ENCODE measurements around the gene IL16. TPM values are rescaled to one million over a fixed set of nuclear protein-coding genes. Genes with fewer than 3 reads are reported as not detected.

The IL16 gene
- polyA plus RNA-seq, 1 donor (not counting 4 experiments of a cell fraction or from before 2014, with no cell fraction given), result not detected

GRCh38 chr15:81273855-81274254, 77.2 kb downstream of the IL16 start:
- Histone ChIP-seq H4K20me1 (ENCODE audit: control insufficient read depth, extremely low read depth, insufficient read depth, low read length) (no peaks in the 10 kb centered on the region), H3K79me2 (ENCODE audit: control insufficient read depth, insufficient read depth, low read length) (no peaks in the 10 kb centered on the region), H3K4me1 (ENCODE audit: control insufficient read depth, extremely low read depth, insufficient read depth, low read length) (no peaks in the 10 kb centered on the region), H3K9me1 (ENCODE audit: control insufficient read depth, extremely low read depth, insufficient read depth, low read length) (no peaks in the 10 kb centered on the region), H3K36me3 (ENCODE audit: control insufficient read depth in 2 of 2, extremely low read depth in 1 of 2, insufficient read depth in 2 of 2, low read length in 2 of 2) (no peaks in the 10 kb centered on the region), H2AFZ (ENCODE audit: control insufficient read depth, low read length) (no peak overlapping the region), H3K4me3 (ENCODE audit: control insufficient read depth in 2 of 3, extremely low read depth in 1 of 3, insufficient read depth in 2 of 3, low read depth in 1 of 3, low read length in 3 of 3) (no peak overlapping the region), H3K9me3 (ENCODE audit: control insufficient read depth, low read depth, low read length) (no peaks in the 10 kb centered on the region), H3K27ac (ENCODE audit: control insufficient read depth, insufficient read depth, low read length) (no peak overlapping the region), H3K9ac (ENCODE audit: control insufficient read depth, extremely low read depth, insufficient read depth, low read length) (no peak overlapping the region), H3K4me2 (ENCODE audit: control insufficient read depth, extremely low read depth, insufficient read depth, low read depth, low read length) (no peak overlapping the region), H3K27me3 (ENCODE audit: control insufficient read depth, extremely low read depth, insufficient read depth, low read length) (no peaks in the 10 kb centered on the region)
- TF ChIP-seq EZH2 (IDR thresholded peaks at IDR 0.05; ENCODE audit: low read length) (no peak), CTCF (optimal IDR thresholded peaks at IDR 0.05 in 1 of 3, IDR thresholded peaks at IDR 0.05 in 1 of 3, conservative IDR thresholded peaks at IDR 0.05 in 1 of 3; ENCODE audit: extremely low read depth in 1 of 3, insufficient read depth in 2 of 3, low read length in 3 of 3) (no peak)
- DNase-seq (ENCODE audit: low read depth, low spot score), result no peak
- FAIRE-seq, result no peak
- dilution Hi-C loops (cut with MboI; ENCODE audit: extremely low pct_ligation_motif_present, low sequenced_read_pairs), result no loop called here

- DNase-seq (ENCODE audit: low read depth, low spot score) (no peak), FAIRE-seq (no peak)
- no peak overlapping the region for H3K27ac ChIP-seq (ENCODE audit: control insufficient read depth, insufficient read depth, low read length)
- H3K79me2 ChIP-seq (ENCODE audit: control insufficient read depth, insufficient read depth, low read length), result no peaks in the 10 kb centered on the region
- no peaks in the 10 kb centered on the region for H3K9me3 ChIP-seq (ENCODE audit: control insufficient read depth, low read depth, low read length)
- H3K4me3 ChIP-seq (ENCODE audit: control insufficient read depth in 2 of 3, extremely low read depth in 1 of 3, insufficient read depth in 2 of 3, low read depth in 1 of 3, low read length in 3 of 3), result no peak overlapping the region
- no peak overlapping the region for H3K4me2 ChIP-seq (ENCODE audit: control insufficient read depth, extremely low read depth, insufficient read depth, low read depth, low read length)
- no peak for TF ChIP-seq EZH2 (IDR thresholded peaks at IDR 0.05; ENCODE audit: low read length)
- no peak for TF ChIP-seq CTCF (optimal IDR thresholded peaks at IDR 0.05 in 1 of 3, IDR thresholded peaks at IDR 0.05 in 1 of 3, conservative IDR thresholded peaks at IDR 0.05 in 1 of 3; ENCODE audit: extremely low read depth in 1 of 3, insufficient read depth in 2 of 3, low read length in 3 of 3)
- H3K36me3 ChIP-seq (ENCODE audit: control insufficient read depth in 2 of 2, extremely low read depth in 1 of 2, insufficient read depth in 2 of 2, low read length in 2 of 2), result no peaks in the 10 kb centered on the region
- dilution Hi-C loops (cut with MboI; ENCODE audit: extremely low pct_ligation_motif_present, low sequenced_read_pairs), result no loop called here
- no peak overlapping the region for H2AFZ ChIP-seq (ENCODE audit: control insufficient read depth, low read length)
- no peaks in the 10 kb centered on the region for H3K9me1 ChIP-seq (ENCODE audit: control insufficient read depth, extremely low read depth, insufficient read depth, low read length)
- H3K9ac ChIP-seq (ENCODE audit: control insufficient read depth, extremely low read depth, insufficient read depth, low read length), result no peak overlapping the region
- H4K20me1 ChIP-seq (ENCODE audit: control insufficient read depth, extremely low read depth, insufficient read depth, low read length), result no peaks in the 10 kb centered on the region
- H3K4me1 ChIP-seq (ENCODE audit: control insufficient read depth, extremely low read depth, insufficient read depth, low read length), result no peaks in the 10 kb centered on the region
- H3K27me3 ChIP-seq (ENCODE audit: control insufficient read depth, extremely low read depth, insufficient read depth, low read length), result no peaks in the 10 kb centered on the region
Observed at GRCh38 chr15:81274255-81274654, 77.6 kb downstream of the IL16 start.

All from keratinocyte (primary cell).